ENCODE results near the gene GPI.
"Not testable (repeated sequence)": the region's sequence is repeated elsewhere in the genome, so short reads cannot be mapped to it uniquely, and the experiment has no call there.

GPI gene

GRCh38 chr19:34397853-34398252 lies 32.9 kb downstream of the GPI start:
- no peak for TF ChIP-seq CTCF (IDR thresholded peaks at IDR 0.05; ENCODE audit: low read depth, low read length)
- no peak overlapping the region for H3K4me3 ChIP-seq (replicated peaks in 1 of 2; ENCODE audit: low read depth in 2 of 2, low read length in 2 of 2)
- DNase-seq (ENCODE audit: low read depth in 2 of 2), result no peak

DNA sequence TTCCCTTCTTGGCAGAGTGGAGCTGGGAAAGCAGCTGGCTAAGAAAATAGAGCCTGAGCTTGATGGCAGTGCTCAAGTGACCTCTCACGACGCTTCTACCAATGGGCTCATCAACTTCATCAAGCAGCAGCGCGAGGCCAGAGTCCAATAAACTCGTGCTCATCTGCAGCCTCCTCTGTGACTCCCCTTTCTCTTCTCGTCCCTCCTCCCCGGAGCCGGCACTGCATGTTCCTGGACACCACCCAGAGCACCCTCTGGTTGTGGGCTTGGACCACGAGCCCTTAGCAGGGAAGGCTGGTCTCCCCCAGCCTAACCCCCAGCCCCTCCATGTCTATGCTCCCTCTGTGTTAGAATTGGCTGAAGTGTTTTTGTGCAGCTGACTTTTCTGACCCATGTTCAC lies 34.9 kb downstream of the GPI start:
- DNase-seq (ENCODE audit: low read depth in 2 of 2), result no peak
- TF ChIP-seq CTCF (IDR thresholded peaks at IDR 0.05; ENCODE audit: low read depth, low read length), result no peak

GRCh38 chr19:34400844-34401243 lies 35.8 kb downstream of the GPI start:
- not testable (repeated sequence) for H3K4me3 ChIP-seq (replicated peaks in 1 of 2; ENCODE audit: low read depth in 2 of 2, low read length in 2 of 2); DNase-seq (ENCODE audit: low read depth in 2 of 2)

More for the DNA sequence above, 34.9 kb downstream of the GPI start:
- no peak overlapping the region for H3K4me3 ChIP-seq (replicated peaks in 1 of 2; ENCODE audit: low read depth in 2 of 2, low read length in 2 of 2)

DNA sequence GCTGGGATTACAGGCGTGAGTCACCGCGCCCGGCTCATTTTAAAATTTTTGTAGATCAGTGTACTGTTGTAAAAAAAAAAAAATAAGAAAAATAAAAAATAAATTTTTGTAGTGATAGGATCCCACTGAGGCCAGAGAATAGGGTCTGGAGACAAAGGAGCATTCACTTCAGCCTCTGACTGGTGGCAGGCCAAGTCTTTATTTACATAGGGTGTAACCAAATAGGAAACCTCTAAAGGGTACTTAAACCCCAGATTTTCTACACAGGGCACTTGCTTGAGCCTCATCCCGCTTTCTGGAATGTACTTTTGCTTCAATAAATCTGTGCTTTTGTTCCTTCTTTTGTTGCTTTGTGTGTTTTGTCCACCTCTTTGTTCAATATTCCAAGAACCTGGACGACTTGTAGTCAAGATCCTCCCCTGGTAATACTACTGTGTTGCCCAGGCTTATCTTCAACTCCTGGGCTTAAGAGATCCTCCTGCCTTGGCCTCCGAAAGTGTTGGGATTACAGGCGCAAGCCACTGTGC lies 37.1 kb downstream of the GPI start:
- no peak overlapping the region for H3K4me3 ChIP-seq (replicated peaks in 1 of 2; ENCODE audit: low read depth in 2 of 2, low read length in 2 of 2)
- DNase-seq (ENCODE audit: low read depth in 2 of 2), result no peak
- no peak for TF ChIP-seq CTCF (IDR thresholded peaks at IDR 0.05; ENCODE audit: low read depth, low read length)

- TF ChIP-seq CTCF (IDR thresholded peaks at IDR 0.05; ENCODE audit: low read depth, low read length), result no peak
- DNase-seq (ENCODE audit: low read depth in 2 of 2), result no peak
Measured at GRCh38 chr19:34403784-34404108, 38.8 kb downstream of the GPI start.

GRCh38 chr19:34404109-34404909 lies 39.3 kb downstream of the GPI start, which contains the start of gene PDCD2L:
TSS of gene PDCD2L (plus strand) at chr19:34404399. CDS start at chr19:34404431, 32 bp downstream.
- peak within 1 kb of the TSS; percentile 95 to 96 for H3K4me3 ChIP-seq (replicated peaks in 1 of 2; ENCODE audit: low read depth in 2 of 2, low read length in 2 of 2)
- no peak for TF ChIP-seq CTCF (IDR thresholded peaks at IDR 0.05; ENCODE audit: low read depth, low read length)
- peak; percentile 88 to 90 for DNase-seq (ENCODE audit: low read depth in 2 of 2)

More at GRCh38 chr19:34403784-34404108, 38.8 kb downstream of the GPI start:
- H3K4me3 ChIP-seq (replicated peaks in 1 of 2; ENCODE audit: low read depth in 2 of 2, low read length in 2 of 2), result peak overlapping the region; percentile 95 to 96

DNA sequence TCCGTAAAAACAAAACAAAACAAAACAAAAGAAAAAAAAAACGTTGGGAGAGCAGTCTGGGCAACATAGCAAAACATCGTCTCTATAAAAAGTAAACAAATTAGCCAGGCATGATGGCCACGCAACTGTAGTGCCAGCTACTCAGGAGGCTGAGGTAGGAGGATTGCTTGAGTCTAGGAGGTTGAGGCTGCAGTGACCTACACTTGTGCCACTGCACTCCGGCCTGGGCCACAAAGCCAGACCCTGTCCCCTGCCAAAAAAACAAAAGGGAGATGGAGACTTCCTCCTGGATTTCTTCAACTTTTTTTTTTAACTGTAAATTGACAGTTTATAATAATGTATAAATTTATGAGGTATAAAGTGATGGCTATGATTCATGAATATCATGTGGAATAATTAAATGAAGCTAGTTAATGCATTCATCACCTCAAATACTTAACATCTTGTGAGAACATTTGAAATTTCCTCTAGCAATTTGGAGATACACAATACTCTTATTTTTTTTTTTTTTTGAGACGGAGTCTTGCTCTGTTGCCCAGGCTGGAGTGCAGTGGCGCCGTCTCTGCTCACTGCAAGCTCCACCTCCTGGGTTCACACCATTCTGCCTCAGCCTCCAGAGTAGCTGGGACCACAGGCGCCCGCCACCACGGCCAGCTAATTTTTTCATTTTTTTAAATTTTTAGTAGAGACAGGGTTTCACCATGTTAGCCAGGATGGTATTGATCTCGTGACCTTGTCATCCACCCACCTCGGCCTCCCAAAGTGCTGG lies 41.1 kb downstream of the GPI start:
- H3K4me3 ChIP-seq (replicated peaks in 1 of 2; ENCODE audit: low read depth in 2 of 2, low read length in 2 of 2), result no peak overlapping the region
- TF ChIP-seq CTCF (IDR thresholded peaks at IDR 0.05; ENCODE audit: low read depth, low read length), result no peak
- no peak for DNase-seq (ENCODE audit: low read depth in 2 of 2)

Measured in cardiac fibroblast (primary cell).